Mucosa of stomach (tissue), 1 donor: ENCODE measurements around the gene RASSF5.
A peak's percentile ranks its signal among the peaks of the same experiment; 100 is the strongest.

Source experiments
- H3K27me3 ChIP-seq: one replicate; pipeline ENCODE4 v1.7.0; 2013; ENCODE audit warnings: mild to moderate bottlenecking, low read length; ENCODE audit not compliant: control insufficient read depth, insufficient read depth
- H3K36me3 ChIP-seq: one replicate; pipeline ENCODE4 v1.7.0; 2013; ENCODE audit warnings: low read length; ENCODE audit not compliant: control insufficient read depth, insufficient read depth
- H3K4me1 ChIP-seq: one replicate; pipeline ENCODE4 v1.7.0; 2013; ENCODE audit warnings: mild to moderate bottlenecking, low read length; ENCODE audit not compliant: control insufficient read depth, insufficient read depth
- H3K4me3 ChIP-seq: one replicate; pipeline ENCODE4 v1.7.0; 2013; ENCODE audit warnings: low read length
- H3K9ac ChIP-seq: one replicate; pipeline ENCODE4 v1.7.0; 2013; ENCODE audit warnings: mild to moderate bottlenecking, low read length, moderate library complexity
- H3K9me3 ChIP-seq: one replicate; pipeline ENCODE4 v1.7.0; 2013; ENCODE audit warnings: mild to moderate bottlenecking, low read length, moderate library complexity; ENCODE audit not compliant: control insufficient read depth
- donor health status: Pancreatic carcinoma.

Gene RASSF5

DNA sequence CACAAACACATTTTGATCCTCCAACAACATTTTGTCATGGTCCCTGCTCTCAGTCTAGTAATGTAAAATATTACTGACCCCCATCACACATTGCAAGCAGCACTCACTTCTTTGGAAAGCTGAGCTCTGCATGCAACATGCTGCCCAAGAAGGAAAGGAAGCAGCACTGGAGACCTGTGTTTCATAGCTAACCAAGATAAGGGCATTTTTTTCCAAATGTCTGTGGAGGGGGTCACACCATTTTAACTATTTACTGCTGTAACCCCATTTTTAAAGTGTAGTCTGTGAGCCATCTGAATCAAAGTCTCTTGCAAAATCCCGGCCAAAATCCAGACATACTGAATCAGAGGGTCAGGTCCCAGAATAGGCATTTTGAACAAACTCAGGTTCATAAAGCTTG, 4.5 kb upstream of the RASSF5 start:
- Histone ChIP-seq H3K4me1 (peaks cover 26% of the 10 kb centered on the region), H3K9ac (no peak overlapping the region)

GRCh38 chr1:206503591-206504362, 3.6 kb upstream of the RASSF5 start:
- Histone ChIP-seq H3K9me3 (no peaks in the 10 kb centered on the region), H3K4me3 (no peak overlapping the region), H3K36me3 (no peaks in the 10 kb centered on the region), H3K9ac (no peak overlapping the region), H3K27me3 (peaks cover 8% of the 10 kb centered on the region), H3K4me1 (peaks cover 35% of the 10 kb centered on the region)

More for the DNA sequence above, 4.5 kb upstream of the RASSF5 start:
- Histone ChIP-seq H3K27me3 (peaks cover under 1% of the 10 kb centered on the region), H3K9me3 (no peaks in the 10 kb centered on the region), H3K36me3 (no peaks in the 10 kb centered on the region), H3K4me3 (no peak overlapping the region)

DNA sequence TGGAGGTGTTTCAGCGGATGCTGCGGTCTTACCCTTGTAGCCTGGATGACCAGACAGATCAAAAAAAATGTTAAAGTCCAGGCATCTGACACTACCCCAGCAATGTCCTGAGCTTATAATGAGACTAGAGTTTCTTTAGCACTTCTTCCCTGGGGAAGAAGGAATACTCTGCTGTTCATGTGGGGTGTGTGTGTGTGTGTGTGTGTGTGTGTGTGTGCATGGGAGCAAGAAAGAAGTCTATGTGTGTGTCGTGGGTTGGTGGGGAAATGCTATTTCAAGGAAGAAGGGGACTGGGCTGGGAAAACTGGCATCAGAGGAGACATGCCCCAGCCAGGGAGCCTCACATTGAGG, 3.0 kb upstream of the RASSF5 start:
- peaks cover 8% of the 10 kb centered on the region for H3K27me3 ChIP-seq
- H3K9me3 ChIP-seq = no peaks in the 10 kb centered on the region
- H3K4me1 ChIP-seq = peaks cover 41% of the 10 kb centered on the region
- no peak overlapping the region for H3K9ac ChIP-seq
- no peak overlapping the region for H3K4me3 ChIP-seq
- H3K36me3 ChIP-seq = no peaks in the 10 kb centered on the region

GRCh38 chr1:206505702-206506355, 1.5 kb upstream of the RASSF5 start:
- peaks cover 46% of the 10 kb centered on the region for H3K4me1 ChIP-seq
- H3K4me3 ChIP-seq = no peak overlapping the region
- no peak overlapping the region for H3K9ac ChIP-seq

GRCh38 chr1:206506405-206507283, 687 bp upstream of the RASSF5 start:
- Histone ChIP-seq H3K4me1 (peaks cover 46% of the 10 kb centered on the region), H3K27me3 (peaks cover 8% of the 10 kb centered on the region), H3K9me3 (no peaks in the 10 kb centered on the region), H3K36me3 (no peaks in the 10 kb centered on the region), H3K4me3 (no peak overlapping the region), H3K9ac (peak overlapping the region; percentile 51)

More at GRCh38 chr1:206505702-206506355, 1.5 kb upstream of the RASSF5 start:
- Histone ChIP-seq H3K36me3 (no peaks in the 10 kb centered on the region), H3K27me3 (peaks cover 8% of the 10 kb centered on the region), H3K9me3 (no peaks in the 10 kb centered on the region)

- Histone ChIP-seq H3K4me3 (peak overlapping the region; percentile 20), H3K27me3 (peaks cover 8% of the 10 kb centered on the region), H3K9me3 (no peaks in the 10 kb centered on the region), H3K36me3 (no peaks in the 10 kb centered on the region), H3K4me1 (peaks cover 58% of the 10 kb centered on the region), H3K9ac (peak overlapping the region; percentile 53)
These were observed 979 bp downstream of the RASSF5 start for GRCh38 chr1:206508130-206508889.

DNA sequence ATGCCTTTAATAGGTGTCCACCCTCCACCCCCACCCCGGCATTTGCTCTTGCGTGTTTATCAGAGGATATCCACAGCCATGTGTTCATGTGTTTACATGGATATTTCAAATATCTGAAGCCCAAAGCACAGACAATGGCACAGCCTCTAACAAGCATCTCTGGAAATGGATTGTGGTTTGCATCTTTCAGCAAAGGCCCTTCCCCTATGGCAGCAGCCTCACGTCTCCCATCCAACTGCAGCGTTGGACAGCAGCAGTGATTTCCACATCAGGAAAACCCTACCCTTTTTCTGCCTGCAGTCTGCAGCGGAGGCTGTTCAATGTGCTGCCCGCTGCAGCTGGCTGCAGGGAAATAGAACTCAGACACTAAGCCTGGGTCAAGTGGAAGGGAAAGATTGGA, 1.6 kb downstream of the RASSF5 start:
- Histone ChIP-seq H3K9me3 (no peaks in the 10 kb centered on the region), H3K9ac (peak overlapping the region; percentile 53), H3K4me3 (no peak overlapping the region), H3K4me1 (peaks cover 58% of the 10 kb centered on the region), H3K27me3 (peaks cover 8% of the 10 kb centered on the region), H3K36me3 (no peaks in the 10 kb centered on the region)

- Histone ChIP-seq H3K4me3 (no peak overlapping the region), H3K9ac (no peak overlapping the region), H3K36me3 (no peaks in the 10 kb centered on the region), H3K4me1 (peaks cover 61% of the 10 kb centered on the region), H3K9me3 (no peaks in the 10 kb centered on the region), H3K27me3 (peaks cover 8% of the 10 kb centered on the region)
These were observed 2.4 kb downstream of the RASSF5 start for GRCh38 chr1:206509612-206510257.

DNA sequence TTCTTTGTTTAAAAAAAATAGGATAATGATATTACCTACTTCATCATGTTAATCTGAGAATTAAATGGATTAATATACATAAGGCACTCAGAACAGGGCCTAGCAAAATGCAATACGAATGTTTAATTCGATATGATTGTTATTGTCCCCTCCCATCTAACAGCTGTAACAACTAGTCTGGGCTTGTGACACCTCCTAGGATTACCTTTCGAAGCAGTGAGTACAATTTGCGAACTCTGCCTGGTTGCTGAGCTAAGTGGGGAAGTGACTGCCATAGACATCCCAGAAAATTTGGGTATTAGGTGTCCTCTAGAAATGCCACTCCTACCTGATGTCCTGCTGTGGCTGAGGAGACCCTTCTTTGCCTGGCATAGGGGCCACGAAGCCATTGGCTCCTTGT, 3.0 kb downstream of the RASSF5 start:
- H3K27me3 ChIP-seq = peaks cover 8% of the 10 kb centered on the region
- no peak overlapping the region for H3K9ac ChIP-seq
- no peak overlapping the region for H3K4me3 ChIP-seq
- H3K9me3 ChIP-seq = no peaks in the 10 kb centered on the region
- peaks cover 63% of the 10 kb centered on the region for H3K4me1 ChIP-seq
- no peaks in the 10 kb centered on the region for H3K36me3 ChIP-seq

GRCh38 chr1:206511362-206512057, 4.2 kb downstream of the RASSF5 start:
- Histone ChIP-seq H3K4me1 (peaks cover 63% of the 10 kb centered on the region), H3K4me3 (peak overlapping the region; percentile 5), H3K36me3 (no peaks in the 10 kb centered on the region), H3K27me3 (peaks cover 8% of the 10 kb centered on the region), H3K9ac (peak overlapping the region; percentile 50), H3K9me3 (no peaks in the 10 kb centered on the region)
